ENCODE measurements around the gene METTL2B. TPM values are rescaled to one million over a fixed set of nuclear protein-coding genes. Genes with fewer than 3 reads are reported as not detected.

The METTL2B gene
- total and polyA plus RNA-seq, 2 of the 8 experiments (the other 6 are each of a cell fraction or from before 2014, with no cell fraction given) = 14.6 to 43.5 TPM

DNA sequence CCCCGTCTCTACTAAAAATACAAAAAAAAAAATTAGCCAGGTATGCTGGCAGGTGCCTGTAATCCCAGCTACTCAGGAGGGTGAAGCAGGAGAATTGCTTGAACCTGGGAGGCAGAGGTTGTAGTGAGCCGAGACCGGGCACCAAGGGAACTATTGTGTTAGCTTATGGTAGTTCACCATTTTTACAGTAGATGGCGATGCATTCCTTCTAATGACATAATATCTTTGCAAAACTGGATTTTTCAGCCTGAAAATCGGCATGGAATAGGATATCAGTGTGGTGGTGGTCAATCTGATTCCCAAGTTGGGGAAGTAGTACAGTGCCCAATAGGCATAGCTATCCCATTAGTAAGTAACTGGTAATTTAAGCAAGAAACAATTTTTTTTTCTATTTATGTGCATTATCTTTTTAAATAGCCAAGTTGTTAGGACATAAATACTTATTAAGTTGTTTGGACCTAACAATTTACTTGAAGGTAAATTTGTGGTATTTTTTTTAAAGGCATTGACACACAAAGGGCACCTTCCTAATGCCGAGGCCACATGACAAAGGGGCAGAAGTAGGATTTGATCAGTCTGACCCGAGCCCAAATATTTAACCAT, 49.2 kb upstream of the METTL2B start (continued):
- TF ChIP-seq, protein P1, sequence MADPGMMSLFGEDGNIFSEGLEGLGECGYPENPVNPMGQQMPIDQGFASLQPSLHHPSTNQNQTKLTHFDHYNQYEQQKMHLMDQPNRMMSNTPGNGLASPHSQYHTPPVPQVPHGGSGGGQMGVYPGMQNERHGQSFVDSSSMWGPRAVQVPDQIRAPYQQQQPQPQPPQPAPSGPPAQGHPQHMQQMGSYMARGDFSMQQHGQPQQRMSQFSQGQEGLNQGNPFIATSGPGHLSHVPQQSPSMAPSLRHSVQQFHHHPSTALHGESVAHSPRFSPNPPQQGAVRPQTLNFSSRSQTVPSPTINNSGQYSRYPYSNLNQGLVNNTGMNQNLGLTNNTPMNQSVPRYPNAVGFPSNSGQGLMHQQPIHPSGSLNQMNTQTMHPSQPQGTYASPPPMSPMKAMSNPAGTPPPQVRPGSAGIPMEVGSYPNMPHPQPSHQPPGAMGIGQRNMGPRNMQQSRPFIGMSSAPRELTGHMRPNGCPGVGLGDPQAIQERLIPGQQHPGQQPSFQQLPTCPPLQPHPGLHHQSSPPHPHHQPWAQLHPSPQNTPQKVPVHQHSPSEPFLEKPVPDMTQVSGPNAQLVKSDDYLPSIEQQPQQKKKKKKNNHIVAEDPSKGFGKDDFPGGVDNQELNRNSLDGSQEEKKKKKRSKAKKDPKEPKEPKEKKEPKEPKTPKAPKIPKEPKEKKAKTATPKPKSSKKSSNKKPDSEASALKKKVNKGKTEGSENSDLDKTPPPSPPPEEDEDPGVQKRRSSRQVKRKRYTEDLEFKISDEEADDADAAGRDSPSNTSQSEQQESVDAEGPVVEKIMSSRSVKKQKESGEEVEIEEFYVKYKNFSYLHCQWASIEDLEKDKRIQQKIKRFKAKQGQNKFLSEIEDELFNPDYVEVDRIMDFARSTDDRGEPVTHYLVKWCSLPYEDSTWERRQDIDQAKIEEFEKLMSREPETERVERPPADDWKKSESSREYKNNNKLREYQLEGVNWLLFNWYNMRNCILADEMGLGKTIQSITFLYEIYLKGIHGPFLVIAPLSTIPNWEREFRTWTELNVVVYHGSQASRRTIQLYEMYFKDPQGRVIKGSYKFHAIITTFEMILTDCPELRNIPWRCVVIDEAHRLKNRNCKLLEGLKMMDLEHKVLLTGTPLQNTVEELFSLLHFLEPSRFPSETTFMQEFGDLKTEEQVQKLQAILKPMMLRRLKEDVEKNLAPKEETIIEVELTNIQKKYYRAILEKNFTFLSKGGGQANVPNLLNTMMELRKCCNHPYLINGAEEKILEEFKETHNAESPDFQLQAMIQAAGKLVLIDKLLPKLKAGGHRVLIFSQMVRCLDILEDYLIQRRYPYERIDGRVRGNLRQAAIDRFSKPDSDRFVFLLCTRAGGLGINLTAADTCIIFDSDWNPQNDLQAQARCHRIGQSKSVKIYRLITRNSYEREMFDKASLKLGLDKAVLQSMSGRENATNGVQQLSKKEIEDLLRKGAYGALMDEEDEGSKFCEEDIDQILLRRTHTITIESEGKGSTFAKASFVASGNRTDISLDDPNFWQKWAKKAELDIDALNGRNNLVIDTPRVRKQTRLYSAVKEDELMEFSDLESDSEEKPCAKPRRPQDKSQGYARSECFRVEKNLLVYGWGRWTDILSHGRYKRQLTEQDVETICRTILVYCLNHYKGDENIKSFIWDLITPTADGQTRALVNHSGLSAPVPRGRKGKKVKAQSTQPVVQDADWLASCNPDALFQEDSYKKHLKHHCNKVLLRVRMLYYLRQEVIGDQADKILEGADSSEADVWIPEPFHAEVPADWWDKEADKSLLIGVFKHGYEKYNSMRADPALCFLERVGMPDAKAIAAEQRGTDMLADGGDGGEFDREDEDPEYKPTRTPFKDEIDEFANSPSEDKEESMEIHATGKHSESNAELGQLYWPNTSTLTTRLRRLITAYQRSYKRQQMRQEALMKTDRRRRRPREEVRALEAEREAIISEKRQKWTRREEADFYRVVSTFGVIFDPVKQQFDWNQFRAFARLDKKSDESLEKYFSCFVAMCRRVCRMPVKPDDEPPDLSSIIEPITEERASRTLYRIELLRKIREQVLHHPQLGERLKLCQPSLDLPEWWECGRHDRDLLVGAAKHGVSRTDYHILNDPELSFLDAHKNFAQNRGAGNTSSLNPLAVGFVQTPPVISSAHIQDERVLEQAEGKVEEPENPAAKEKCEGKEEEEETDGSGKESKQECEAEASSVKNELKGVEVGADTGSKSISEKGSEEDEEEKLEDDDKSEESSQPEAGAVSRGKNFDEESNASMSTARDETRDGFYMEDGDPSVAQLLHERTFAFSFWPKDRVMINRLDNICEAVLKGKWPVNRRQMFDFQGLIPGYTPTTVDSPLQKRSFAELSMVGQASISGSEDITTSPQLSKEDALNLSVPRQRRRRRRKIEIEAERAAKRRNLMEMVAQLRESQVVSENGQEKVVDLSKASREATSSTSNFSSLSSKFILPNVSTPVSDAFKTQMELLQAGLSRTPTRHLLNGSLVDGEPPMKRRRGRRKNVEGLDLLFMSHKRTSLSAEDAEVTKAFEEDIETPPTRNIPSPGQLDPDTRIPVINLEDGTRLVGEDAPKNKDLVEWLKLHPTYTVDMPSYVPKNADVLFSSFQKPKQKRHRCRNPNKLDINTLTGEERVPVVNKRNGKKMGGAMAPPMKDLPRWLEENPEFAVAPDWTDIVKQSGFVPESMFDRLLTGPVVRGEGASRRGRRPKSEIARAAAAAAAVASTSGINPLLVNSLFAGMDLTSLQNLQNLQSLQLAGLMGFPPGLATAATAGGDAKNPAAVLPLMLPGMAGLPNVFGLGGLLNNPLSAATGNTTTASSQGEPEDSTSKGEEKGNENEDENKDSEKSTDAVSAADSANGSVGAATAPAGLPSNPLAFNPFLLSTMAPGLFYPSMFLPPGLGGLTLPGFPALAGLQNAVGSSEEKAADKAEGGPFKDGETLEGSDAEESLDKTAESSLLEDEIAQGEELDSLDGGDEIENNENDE (IDR thresholded peaks at IDR 0.05; ENCODE audit: insufficient replicate concordance, low read length) = no peak
- TF ChIP-seq SIN3A (conservative IDR thresholded peaks at IDR 0.05 in 1 of 2, IDR thresholded peaks at IDR 0.05 in 1 of 2; ENCODE audit: low read depth in 1 of 2, low read length in 2 of 2) (no peak), POU5F1 (IDR thresholded peaks at IDR 0.05; ENCODE audit: low read depth, low read length) (no peak), SP2 (IDR thresholded peaks at IDR 0.05; ENCODE audit: low read length) (no peak), SIRT6 (IDR thresholded peaks at IDR 0.05; ENCODE audit: low read length) (no peak), EZH2 (IDR thresholded peaks at IDR 0.05; ENCODE audit: low read depth, low read length, severe bottlenecking) (no peak), BACH1 (IDR thresholded peaks at IDR 0.05; ENCODE audit: low read length) (no peak)
- TF ChIP-seq, protein P2, sequence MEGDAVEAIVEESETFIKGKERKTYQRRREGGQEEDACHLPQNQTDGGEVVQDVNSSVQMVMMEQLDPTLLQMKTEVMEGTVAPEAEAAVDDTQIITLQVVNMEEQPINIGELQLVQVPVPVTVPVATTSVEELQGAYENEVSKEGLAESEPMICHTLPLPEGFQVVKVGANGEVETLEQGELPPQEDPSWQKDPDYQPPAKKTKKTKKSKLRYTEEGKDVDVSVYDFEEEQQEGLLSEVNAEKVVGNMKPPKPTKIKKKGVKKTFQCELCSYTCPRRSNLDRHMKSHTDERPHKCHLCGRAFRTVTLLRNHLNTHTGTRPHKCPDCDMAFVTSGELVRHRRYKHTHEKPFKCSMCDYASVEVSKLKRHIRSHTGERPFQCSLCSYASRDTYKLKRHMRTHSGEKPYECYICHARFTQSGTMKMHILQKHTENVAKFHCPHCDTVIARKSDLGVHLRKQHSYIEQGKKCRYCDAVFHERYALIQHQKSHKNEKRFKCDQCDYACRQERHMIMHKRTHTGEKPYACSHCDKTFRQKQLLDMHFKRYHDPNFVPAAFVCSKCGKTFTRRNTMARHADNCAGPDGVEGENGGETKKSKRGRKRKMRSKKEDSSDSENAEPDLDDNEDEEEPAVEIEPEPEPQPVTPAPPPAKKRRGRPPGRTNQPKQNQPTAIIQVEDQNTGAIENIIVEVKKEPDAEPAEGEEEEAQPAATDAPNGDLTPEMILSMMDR (IDR thresholded peaks at IDR 0.05; ENCODE audit: control extremely low read depth in 1 of 3, insufficient read depth in 1 of 3, low read depth in 1 of 3, low read length in 3 of 3) = peak in 2 of 3 experiments; percentile 67 to 70; a peak in 3 of 4 replicates
